Measurements from ENCODE around the gene NPEPL1.
"Not testable (repeated sequence)": the region's sequence is repeated elsewhere in the genome, so short reads cannot be mapped to it uniquely, and the experiment has no call there.

Gene NPEPL1

GRCh38 chr20:58692579-58693225, at the start of gene NPEPL1:
Gene NPEPL1 (plus strand): TSS chr20:58692800. CDS start chr20:58692901, 101 bp downstream.
- no peak for TF ChIP-seq CTCF (IDR thresholded peaks at IDR 0.05; ENCODE audit: low read depth, low read length, missing control alignments)

GRCh38 chr20:58642896-58643295, 49.7 kb upstream of the NPEPL1 start:
- DNase-seq (ENCODE audit: extremely low read depth, low read depth); H3K4me3 ChIP-seq (replicated peaks; ENCODE audit: low read depth, low read length): not testable (repeated sequence)

More at GRCh38 chr20:58692579-58693225, at the start of gene NPEPL1:
- no peak for DNase-seq (ENCODE audit: extremely low read depth, low read depth)
- peak within 1 kb of the TSS; percentile 38 for H3K4me3 ChIP-seq (replicated peaks; ENCODE audit: low read depth, low read length)

GRCh38 chr20:58645412-58645968, 47.1 kb upstream of the NPEPL1 start:
- DNase-seq (ENCODE audit: extremely low read depth, low read depth) = no peak
- no peak for TF ChIP-seq CTCF (IDR thresholded peaks at IDR 0.05; ENCODE audit: low read depth, low read length, missing control alignments)
- H3K4me3 ChIP-seq (replicated peaks; ENCODE audit: low read depth, low read length) = no peak overlapping the region

- DNase-seq (ENCODE audit: extremely low read depth, low read depth) = no peak
- TF ChIP-seq CTCF (IDR thresholded peaks at IDR 0.05; ENCODE audit: low read depth, low read length, missing control alignments) = no peak
- H3K4me3 ChIP-seq (replicated peaks; ENCODE audit: low read depth, low read length) = no peak overlapping the region
Measured at GRCh38 chr20:58646257-58646656, 46.3 kb upstream of the NPEPL1 start.

GRCh38 chr20:58646703-58647102, 45.9 kb upstream of the NPEPL1 start:
- no peak overlapping the region for H3K4me3 ChIP-seq (replicated peaks; ENCODE audit: low read depth, low read length)
- DNase-seq (ENCODE audit: extremely low read depth, low read depth) = no peak
- TF ChIP-seq CTCF (IDR thresholded peaks at IDR 0.05; ENCODE audit: low read depth, low read length, missing control alignments) = no peak

- TF ChIP-seq CTCF (IDR thresholded peaks at IDR 0.05; ENCODE audit: low read depth, low read length, missing control alignments) = no peak
- DNase-seq (ENCODE audit: extremely low read depth, low read depth) = no peak
- no peak overlapping the region for H3K4me3 ChIP-seq (replicated peaks; ENCODE audit: low read depth, low read length)
Measured at GRCh38 chr20:58647162-58647795, 45.3 kb upstream of the NPEPL1 start.

- no peak overlapping the region for H3K4me3 ChIP-seq (replicated peaks; ENCODE audit: low read depth, low read length)
- no peak for TF ChIP-seq CTCF (IDR thresholded peaks at IDR 0.05; ENCODE audit: low read depth, low read length, missing control alignments)
- no peak for DNase-seq (ENCODE audit: extremely low read depth, low read depth)
Measured at GRCh38 chr20:58647796-58648501, 44.7 kb upstream of the NPEPL1 start.

GRCh38 chr20:58648502-58648825, 44.1 kb upstream of the NPEPL1 start:
- DNase-seq (ENCODE audit: extremely low read depth, low read depth); H3K4me3 ChIP-seq (replicated peaks; ENCODE audit: low read depth, low read length): not testable (repeated sequence)
